Neural progenitor cell (in vitro differentiated cells): ENCODE results near the gene PLA2G4B. TPM values are rescaled to one million over a fixed set of nuclear protein-coding genes. Genes with fewer than 3 reads are reported as not detected.

ENCODE experiments used
- DNase-seq: peaks from one replicate; pipeline ENCODE4 v3.0.0-alpha.2; 2016; ENCODE audit warnings: low spot score
- H2AFZ ChIP-seq: fragments of 200-600 bp; sonication (generic); replicated peaks from 2 replicates; pipeline ENCODE4 v1.6.1; 2016; ENCODE audit warnings: antibody characterized with exemption
- H3F3A ChIP-seq: fragments of 200-600 bp; sonication (generic); 2 replicates; pipeline ENCODE4 v1.6.1; 2016; ENCODE audit warnings: antibody characterized with exemption, low read depth
- H3K27ac ChIP-seq: fragments of 200-600 bp; sonication (generic); 2 replicates; pipeline ENCODE4 v1.5.1; 2016; ENCODE audit warnings: mild to moderate bottlenecking
- H3K27me3 ChIP-seq: fragments of 200-600 bp; sonication (generic); 2 replicates; pipeline ENCODE4 v1.6.1; 2016; ENCODE audit warnings: mild to moderate bottlenecking, moderate library complexity
- H3K36me3 ChIP-seq: fragments of 200-600 bp; sonication (generic); 2 replicates; pipeline ENCODE4 v1.5.1; 2016
- H3K4me1 ChIP-seq: fragments of 200-600 bp; sonication (generic); 2 replicates; pipeline ENCODE4 v1.6.1; 2016; ENCODE audit warnings: mixed run types
- H3K4me2 ChIP-seq: fragments of 200-600 bp; sonication (generic); 2 replicates; pipeline ENCODE4 v1.6.1; 2016
- H3K4me3 ChIP-seq: fragments of 200-600 bp; sonication (generic); 2 replicates; pipeline ENCODE4 v1.5.1; 2016
- H3K79me2 ChIP-seq: fragments of 200-600 bp; sonication (generic); 2 replicates; pipeline ENCODE4 v1.6.1; 2016; ENCODE audit warnings: low read depth
- H3K9ac ChIP-seq: fragments of 200-600 bp; sonication (generic); 2 replicates; pipeline ENCODE4 v1.6.1; 2016
- H3K9me3 ChIP-seq: fragments of 200-600 bp; sonication (generic); 2 replicates; pipeline ENCODE4 v1.5.1; 2016; ENCODE audit warnings: low read depth
- H4K20me1 ChIP-seq: fragments of 200-600 bp; sonication (generic); 2 replicates; pipeline ENCODE4 v1.6.1; 2016; ENCODE audit warnings: low read depth
- H3K27ac Mint-ChIP-seq: 3 replicates; pipeline ENCODE4 v1.8.0; 2021; ENCODE audit warnings: mixed read lengths
- H3K27me3 Mint-ChIP-seq: 2 replicates; pipeline ENCODE4 v1.8.0; 2022; ENCODE audit warnings: low read depth, mild to moderate bottlenecking, inconsistent platforms, moderate library complexity, mixed read lengths; ENCODE audit not compliant: insufficient read depth
- H3K36me3 Mint-ChIP-seq: 3 replicates; pipeline ENCODE4 v1.8.0; 2021; ENCODE audit warnings: mixed read lengths
- H3K4me1 Mint-ChIP-seq: 3 replicates; pipeline ENCODE4 v1.8.0; 2021; ENCODE audit warnings: mixed read lengths
- H3K4me3 Mint-ChIP-seq: 3 replicates; pipeline ENCODE4 v1.8.0; 2021; ENCODE audit warnings: mild to moderate bottlenecking, moderate library complexity, mixed read lengths
- H3K9me3 Mint-ChIP-seq: 3 replicates; pipeline ENCODE4 v1.8.0; 2020; ENCODE audit warnings: mixed read lengths
- CTCF ChIP-seq: fragments of 200-600 bp; sonication (generic); IDR thresholded peaks from 2 replicates; pipeline ENCODE4 v1.5.1; 2017; ENCODE audit warnings: antibody characterized with exemption, mild to moderate bottlenecking
- EZH2 ChIP-seq: fragments of 200-600 bp; sonication (generic); IDR thresholded peaks from 2 replicates; pipeline ENCODE4 v1.6.1; 2017; ENCODE audit warnings: antibody characterized with exemption, mild to moderate bottlenecking, moderate library complexity
- EZH2phosphoT487 ChIP-seq: fragments of 200-600 bp; sonication (generic); IDR thresholded peaks from 2 replicates; pipeline ENCODE4 v1.6.1; 2017; ENCODE audit warnings: antibody characterized with exemption
- total RNA-seq: library from RNA; depleted of rRNA; stranded (reverse); fragments of >200 nt; gene quantifications from 2 replicates; pipeline ENCODE4 v1.2.3, GENCODE V29; 2015; ENCODE audit warnings: low replicate concordance

PLA2G4B gene
- total RNA-seq, 1 donor from 2014 or later = 2.0 TPM

- Histone ChIP-seq H3K27ac (peak overlapping the region; percentile 50), H3K79me2 (peaks cover 13% of the 10 kb centered on the region), H4K20me1 (no peaks in the 10 kb centered on the region), H3K36me3 (no peaks in the 10 kb centered on the region), H2AFZ (no peak overlapping the region), H3K9me3 (no peaks in the 10 kb centered on the region), H3K4me1 (peaks cover 23% of the 10 kb centered on the region), H3K27me3 (no peaks in the 10 kb centered on the region), H3K9ac (no peak overlapping the region), H3K4me3 (no peak overlapping the region), H3F3A (peaks cover 1% of the 10 kb centered on the region), H3K4me2 (no peak overlapping the region)
- Mint-ChIP-seq H3K9me3 (no peaks in the 10 kb centered on the region), H3K36me3 (peaks cover 3% of the 10 kb centered on the region), H3K4me3 (no peak overlapping the region), H3K4me1 (peaks cover 13% of the 10 kb centered on the region), H3K27me3 (no peaks in the 10 kb centered on the region), H3K27ac (no peak overlapping the region)
- DNase-seq = no peak
- no peak for TF ChIP-seq EZH2phosphoT487
- no peak for TF ChIP-seq CTCF
- TF ChIP-seq EZH2 = no peak
Observed at GRCh38 chr15:41790169-41790568, 48.5 kb upstream of the PLA2G4B start.

- peak overlapping the region; percentile 4 for H3K27ac Mint-ChIP-seq
- no peaks in the 10 kb centered on the region for H3K9me3 Mint-ChIP-seq
- peaks cover 23% of the 10 kb centered on the region for H3K4me1 ChIP-seq
Observed at GRCh38 chr15:41790756-41791546, 47.7 kb upstream of the PLA2G4B start.

GRCh38 chr15:41791547-41791937 is 47.1 kb upstream of the PLA2G4B start:
- H3K4me3 Mint-ChIP-seq = no peak overlapping the region
- Histone ChIP-seq H2AFZ (no peak overlapping the region), H3K9me3 (no peaks in the 10 kb centered on the region), H3K27me3 (no peaks in the 10 kb centered on the region), H3F3A (no peaks in the 10 kb centered on the region), H3K36me3 (no peaks in the 10 kb centered on the region), H3K4me2 (no peak overlapping the region), H3K79me2 (no peaks in the 10 kb centered on the region), H3K9ac (no peak overlapping the region), H4K20me1 (peaks cover 4% of the 10 kb centered on the region), H3K4me3 (no peak overlapping the region), H3K27ac (no peak overlapping the region), H3K4me1 (peaks cover 23% of the 10 kb centered on the region)
- no peaks in the 10 kb centered on the region for H3K9me3 Mint-ChIP-seq
- no peak for TF ChIP-seq EZH2phosphoT487
- TF ChIP-seq CTCF = no peak
- no peak for TF ChIP-seq EZH2
- H3K27ac Mint-ChIP-seq = peak overlapping the region; percentile 18
- H3K27me3 Mint-ChIP-seq = no peaks in the 10 kb centered on the region
- DNase-seq = no peak
- no peaks in the 10 kb centered on the region for H3K36me3 Mint-ChIP-seq
- peaks cover 21% of the 10 kb centered on the region for H3K4me1 Mint-ChIP-seq

More at GRCh38 chr15:41790756-41791546, 47.7 kb upstream of the PLA2G4B start:
- Histone ChIP-seq H3K4me2 (no peak overlapping the region), H2AFZ (no peak overlapping the region), H3K4me3 (no peak overlapping the region), H4K20me1 (peaks cover 3% of the 10 kb centered on the region), H3K27me3 (no peaks in the 10 kb centered on the region), H3F3A (no peaks in the 10 kb centered on the region), H3K79me2 (peaks cover 5% of the 10 kb centered on the region), H3K9ac (no peak overlapping the region), H3K36me3 (no peaks in the 10 kb centered on the region), H3K9me3 (no peaks in the 10 kb centered on the region), H3K27ac (no peak overlapping the region)
- Mint-ChIP-seq H3K27me3 (no peaks in the 10 kb centered on the region), H3K4me3 (no peak overlapping the region), H3K4me1 (peaks cover 15% of the 10 kb centered on the region), H3K36me3 (no peaks in the 10 kb centered on the region)
- no peak for DNase-seq
- TF ChIP-seq EZH2 = no peak
- no peak for TF ChIP-seq CTCF
- TF ChIP-seq EZH2phosphoT487 = no peak
